ENCODE data around the gene SLC26A9.

SLC26A9 gene

DNA sequence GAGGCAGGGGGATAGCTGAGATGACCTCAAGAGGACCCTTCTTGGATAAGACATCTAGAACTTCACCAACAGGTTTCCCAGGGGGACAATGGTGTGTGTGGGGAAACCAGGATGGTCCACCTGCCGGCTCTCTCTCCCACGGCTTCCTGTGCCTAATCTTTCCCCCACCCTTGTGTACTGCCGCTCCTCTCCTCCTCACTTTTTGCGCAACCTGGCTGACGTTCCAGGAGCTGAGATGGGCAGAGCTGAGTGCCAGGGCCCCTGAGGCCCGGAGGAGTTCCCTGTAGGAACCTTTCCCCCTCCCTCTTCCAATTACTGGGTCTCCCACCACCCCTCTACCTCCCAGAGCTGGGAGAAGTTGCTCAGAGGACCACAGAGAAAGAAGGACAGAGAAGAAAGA lies 6.9 kb downstream of the SLC26A9 start:
- no peak for TF ChIP-seq NFIC (IDR thresholded peaks at IDR 0.05)
- TF ChIP-seq TCF12 (IDR thresholded peaks at IDR 0.05; ENCODE audit: low read depth): no peak
- no peak for TF ChIP-seq EGR1 (IDR thresholded peaks at IDR 0.05)
- TF ChIP-seq TAF1 (IDR thresholded peaks at IDR 0.05; ENCODE audit: low read depth): no peak
- TF ChIP-seq, protein P1, sequence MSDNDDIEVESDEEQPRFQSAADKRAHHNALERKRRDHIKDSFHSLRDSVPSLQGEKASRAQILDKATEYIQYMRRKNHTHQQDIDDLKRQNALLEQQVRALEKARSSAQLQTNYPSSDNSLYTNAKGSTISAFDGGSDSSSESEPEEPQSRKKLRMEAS (IDR thresholded peaks at IDR 0.05): no peak
- no peak for TF ChIP-seq YY1 (IDR thresholded peaks at IDR 0.05; ENCODE audit: low read depth)
- no peak for TF ChIP-seq EP300 (IDR thresholded peaks at IDR 0.05; ENCODE audit: borderline replicate concordance)
- TF ChIP-seq TEAD4 (IDR thresholded peaks at IDR 0.05): no peak
- no peak for TF ChIP-seq ZBTB7A (IDR thresholded peaks at IDR 0.05; ENCODE audit: low read depth)
- TF ChIP-seq, protein P2, sequence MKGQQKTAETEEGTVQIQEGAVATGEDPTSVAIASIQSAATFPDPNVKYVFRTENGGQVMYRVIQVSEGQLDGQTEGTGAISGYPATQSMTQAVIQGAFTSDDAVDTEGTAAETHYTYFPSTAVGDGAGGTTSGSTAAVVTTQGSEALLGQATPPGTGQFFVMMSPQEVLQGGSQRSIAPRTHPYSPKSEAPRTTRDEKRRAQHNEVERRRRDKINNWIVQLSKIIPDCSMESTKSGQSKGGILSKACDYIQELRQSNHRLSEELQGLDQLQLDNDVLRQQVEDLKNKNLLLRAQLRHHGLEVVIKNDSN (IDR thresholded peaks at IDR 0.05): no peak

DNA sequence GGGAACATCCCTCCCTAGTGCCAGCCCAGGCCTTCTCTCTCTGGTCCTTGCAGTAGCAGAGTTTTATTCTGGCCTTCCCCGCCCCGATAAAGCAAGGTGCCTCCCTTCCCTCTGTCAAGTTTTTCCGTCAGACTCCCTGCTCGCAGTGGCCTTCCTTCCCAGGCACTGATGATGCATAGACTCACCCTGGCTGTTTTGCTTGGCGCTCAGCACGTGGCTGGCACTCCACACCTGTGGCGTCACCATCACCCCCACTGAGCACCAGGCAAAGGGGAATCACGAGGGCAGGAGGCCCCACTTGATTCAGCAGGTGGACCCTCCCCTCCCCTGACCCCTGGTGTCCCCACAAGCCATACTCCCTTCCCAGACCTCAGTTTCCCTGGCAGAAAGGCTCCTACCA lies 7.4 kb downstream of the SLC26A9 start:
- TF ChIP-seq, protein P1 (IDR thresholded peaks at IDR 0.05): no peak
- TF ChIP-seq RAD21 (IDR thresholded peaks at IDR 0.05; ENCODE audit: low read depth) (no peak), NFIC (IDR thresholded peaks at IDR 0.05) (no peak), YY1 (IDR thresholded peaks at IDR 0.05; ENCODE audit: low read depth) (no peak), CEBPB (IDR thresholded peaks at IDR 0.05) (no peak), TAF1 (IDR thresholded peaks at IDR 0.05; ENCODE audit: low read depth) (no peak), TCF12 (IDR thresholded peaks at IDR 0.05; ENCODE audit: low read depth) (no peak), EGR1 (IDR thresholded peaks at IDR 0.05) (no peak)
- TF ChIP-seq, protein P2 (IDR thresholded peaks at IDR 0.05): no peak

DNA sequence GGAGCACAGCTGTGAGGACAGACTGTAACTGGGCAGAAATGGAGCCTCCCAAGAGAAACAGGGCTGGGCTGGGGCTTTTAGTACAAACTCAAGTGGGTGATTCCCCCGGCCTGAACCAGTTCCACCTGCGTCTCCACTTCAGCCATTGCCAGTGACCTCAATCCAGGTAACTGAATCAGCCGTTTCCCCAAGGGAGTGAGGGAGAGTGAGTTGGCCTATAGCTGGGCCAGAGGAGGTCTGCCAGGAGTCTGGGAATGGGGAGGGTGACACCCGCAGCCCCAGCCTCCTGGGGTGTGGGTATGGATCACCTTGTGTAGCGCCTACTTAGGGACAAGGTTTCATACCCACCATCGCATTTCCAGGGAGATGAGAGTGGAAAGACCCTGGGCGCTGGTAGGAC lies 8.5 kb downstream of the SLC26A9 start:
- TF ChIP-seq EGR1 (IDR thresholded peaks at IDR 0.05) (no peak), YY1 (IDR thresholded peaks at IDR 0.05; ENCODE audit: low read depth) (no peak), FOXM1 (IDR thresholded peaks at IDR 0.05; ENCODE audit: borderline replicate concordance, low read depth) (no peak), TCF12 (IDR thresholded peaks at IDR 0.05; ENCODE audit: low read depth) (no peak), EP300 (IDR thresholded peaks at IDR 0.05; ENCODE audit: borderline replicate concordance) (no peak), NFIC (IDR thresholded peaks at IDR 0.05) (no peak), CEBPB (IDR thresholded peaks at IDR 0.05) (no peak), TAF1 (IDR thresholded peaks at IDR 0.05; ENCODE audit: low read depth) (no peak)
- TF ChIP-seq, protein P3, sequence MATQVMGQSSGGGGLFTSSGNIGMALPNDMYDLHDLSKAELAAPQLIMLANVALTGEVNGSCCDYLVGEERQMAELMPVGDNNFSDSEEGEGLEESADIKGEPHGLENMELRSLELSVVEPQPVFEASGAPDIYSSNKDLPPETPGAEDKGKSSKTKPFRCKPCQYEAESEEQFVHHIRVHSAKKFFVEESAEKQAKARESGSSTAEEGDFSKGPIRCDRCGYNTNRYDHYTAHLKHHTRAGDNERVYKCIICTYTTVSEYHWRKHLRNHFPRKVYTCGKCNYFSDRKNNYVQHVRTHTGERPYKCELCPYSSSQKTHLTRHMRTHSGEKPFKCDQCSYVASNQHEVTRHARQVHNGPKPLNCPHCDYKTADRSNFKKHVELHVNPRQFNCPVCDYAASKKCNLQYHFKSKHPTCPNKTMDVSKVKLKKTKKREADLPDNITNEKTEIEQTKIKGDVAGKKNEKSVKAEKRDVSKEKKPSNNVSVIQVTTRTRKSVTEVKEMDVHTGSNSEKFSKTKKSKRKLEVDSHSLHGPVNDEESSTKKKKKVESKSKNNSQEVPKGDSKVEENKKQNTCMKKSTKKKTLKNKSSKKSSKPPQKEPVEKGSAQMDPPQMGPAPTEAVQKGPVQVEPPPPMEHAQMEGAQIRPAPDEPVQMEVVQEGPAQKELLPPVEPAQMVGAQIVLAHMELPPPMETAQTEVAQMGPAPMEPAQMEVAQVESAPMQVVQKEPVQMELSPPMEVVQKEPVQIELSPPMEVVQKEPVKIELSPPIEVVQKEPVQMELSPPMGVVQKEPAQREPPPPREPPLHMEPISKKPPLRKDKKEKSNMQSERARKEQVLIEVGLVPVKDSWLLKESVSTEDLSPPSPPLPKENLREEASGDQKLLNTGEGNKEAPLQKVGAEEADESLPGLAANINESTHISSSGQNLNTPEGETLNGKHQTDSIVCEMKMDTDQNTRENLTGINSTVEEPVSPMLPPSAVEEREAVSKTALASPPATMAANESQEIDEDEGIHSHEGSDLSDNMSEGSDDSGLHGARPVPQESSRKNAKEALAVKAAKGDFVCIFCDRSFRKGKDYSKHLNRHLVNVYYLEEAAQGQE (IDR thresholded peaks at IDR 0.05; ENCODE audit: low read depth): no peak

DNA sequence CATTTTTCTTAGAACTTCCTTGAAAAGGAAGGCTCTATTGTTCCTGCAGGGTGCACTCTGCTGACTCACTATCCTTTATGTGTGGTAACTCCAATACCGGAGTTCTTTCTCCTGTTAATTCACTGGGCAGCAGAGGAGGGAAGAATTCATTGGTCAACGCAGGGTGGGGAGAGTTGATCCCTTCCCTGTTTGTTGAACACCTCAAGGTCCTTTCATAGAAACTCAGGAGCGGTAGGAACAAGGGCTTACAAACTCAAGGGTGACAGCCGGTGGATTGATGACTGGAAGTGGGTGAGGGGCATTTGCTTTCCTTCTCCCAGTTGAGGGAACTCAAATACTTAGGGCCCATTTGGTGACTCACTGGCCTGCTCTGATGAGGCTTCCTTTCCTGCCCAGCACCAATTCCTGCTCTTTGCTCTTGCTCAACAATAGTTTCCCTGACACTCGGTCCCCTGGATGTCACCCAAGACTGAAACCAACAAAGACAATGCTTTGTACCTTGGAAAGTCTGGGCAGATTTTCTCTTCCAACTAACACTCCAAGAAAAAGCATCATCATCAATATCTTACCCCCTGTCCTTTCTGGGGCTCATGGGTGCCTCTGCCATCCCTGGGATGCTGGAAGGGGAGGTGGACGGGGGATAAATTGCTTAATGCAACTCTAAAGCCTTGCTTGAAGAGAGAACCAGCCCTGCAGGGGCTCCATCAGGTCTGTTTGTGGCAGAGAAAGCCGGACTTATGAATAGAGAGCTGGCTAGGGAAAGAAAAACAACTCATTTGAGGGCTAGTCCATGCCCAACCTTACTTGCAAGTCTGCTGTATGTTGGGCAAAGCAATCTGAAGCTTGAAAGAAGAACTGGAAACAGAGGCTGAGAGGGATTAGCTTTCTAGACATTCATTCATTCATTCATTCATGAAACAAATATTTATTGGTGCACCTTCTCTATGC lies 9.3 kb downstream of the SLC26A9 start:
- TF ChIP-seq, protein P1 (IDR thresholded peaks at IDR 0.05): no peak
- 0 out of 2 replicates have a peak, but pooled peaks have one; percentile 31 for TF ChIP-seq CEBPB (IDR thresholded peaks at IDR 0.05)

DNA sequence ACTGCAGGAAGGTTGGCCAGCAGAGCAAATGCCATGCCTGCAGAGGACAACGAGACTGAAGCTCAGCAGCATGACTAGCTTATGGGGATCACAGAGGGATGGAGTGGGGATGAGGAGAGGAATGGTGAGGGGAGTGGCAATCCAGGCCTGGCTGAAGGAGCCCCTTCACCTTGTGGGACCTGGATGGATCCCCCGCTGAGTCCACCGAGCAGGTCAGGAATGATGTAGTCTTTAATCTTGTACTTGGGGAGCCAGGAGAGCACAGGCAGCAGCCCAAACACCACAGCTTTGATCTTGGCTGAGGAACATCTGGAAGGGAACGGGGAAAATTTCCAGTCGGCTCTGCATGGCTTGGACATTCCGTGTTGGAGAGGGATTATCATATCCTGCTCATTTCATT lies 10.5 kb downstream of the SLC26A9 start:
- TF ChIP-seq, protein P2 (IDR thresholded peaks at IDR 0.05): no peak
- TF ChIP-seq TCF12 (IDR thresholded peaks at IDR 0.05; ENCODE audit: low read depth) (no peak), TAF1 (IDR thresholded peaks at IDR 0.05; ENCODE audit: low read depth) (no peak), CEBPB (IDR thresholded peaks at IDR 0.05) (no peak), TEAD4 (IDR thresholded peaks at IDR 0.05) (no peak)

DNA sequence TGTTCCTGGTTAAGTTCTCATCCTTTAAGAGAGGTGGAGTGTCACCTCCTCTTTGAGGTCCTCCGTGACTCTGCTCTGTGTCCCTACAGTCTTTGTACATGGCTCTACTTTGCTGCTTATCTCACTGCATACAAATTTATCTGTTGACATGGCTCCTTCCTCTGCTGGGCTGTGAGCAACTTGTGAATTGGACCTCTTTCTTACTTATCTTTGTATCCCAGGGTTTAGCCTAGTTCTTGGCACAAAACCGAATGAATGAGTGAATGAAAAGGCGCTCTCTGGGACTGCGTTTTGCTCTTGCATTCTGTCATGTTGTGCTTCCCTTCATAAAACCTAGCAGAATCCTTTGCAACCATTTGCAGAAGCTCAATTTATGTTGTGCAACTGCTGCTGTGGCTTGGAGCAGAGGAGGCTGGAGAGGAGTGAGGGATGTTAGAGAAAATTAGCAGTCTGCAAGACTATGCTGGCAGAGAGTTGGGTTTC lies 12.4 kb downstream of the SLC26A9 start:
- TF ChIP-seq YY1 (IDR thresholded peaks at IDR 0.05; ENCODE audit: low read depth) (no peak), CEBPB (IDR thresholded peaks at IDR 0.05) (no peak), TEAD4 (IDR thresholded peaks at IDR 0.05) (no peak), CREB1 (IDR thresholded peaks at IDR 0.05; ENCODE audit: low read depth) (no peak), RAD21 (IDR thresholded peaks at IDR 0.05; ENCODE audit: low read depth) (no peak), NFIC (IDR thresholded peaks at IDR 0.05) (no peak), EGR1 (IDR thresholded peaks at IDR 0.05) (no peak), FOXM1 (IDR thresholded peaks at IDR 0.05; ENCODE audit: borderline replicate concordance, low read depth) (no peak), ZBTB7A (IDR thresholded peaks at IDR 0.05; ENCODE audit: low read depth) (no peak), TAF1 (IDR thresholded peaks at IDR 0.05; ENCODE audit: low read depth) (no peak), TCF12 (IDR thresholded peaks at IDR 0.05; ENCODE audit: low read depth) (no peak), EP300 (IDR thresholded peaks at IDR 0.05; ENCODE audit: borderline replicate concordance) (no peak)
- TF ChIP-seq, protein P1 (IDR thresholded peaks at IDR 0.05): no peak
- TF ChIP-seq, protein P2 (IDR thresholded peaks at IDR 0.05): no peak
- TF ChIP-seq, protein P3 (IDR thresholded peaks at IDR 0.05; ENCODE audit: low read depth): no peak

Measured in Ishikawa (cell line).